NCI-H1417 (cell line): Measurements from ENCODE around the gene HERC3.
A peak's percentile ranks its signal among the peaks of the same experiment; 100 is the strongest.
"Not testable (repeated sequence)": the region's sequence is repeated elsewhere in the genome, so short reads cannot be mapped to it uniquely, and the experiment has no call there.

Source experiments
- DNase-seq, 3 experiments: peaks; one replicate each; lab custom pipeline; 2025; lab: John Stamatoyannopoulos, UW

Gene HERC3

GRCh38 chr4:88609387-88609786 lies 17.1 kb downstream of the HERC3 start:
- no peak for DNase-seq

DNA sequence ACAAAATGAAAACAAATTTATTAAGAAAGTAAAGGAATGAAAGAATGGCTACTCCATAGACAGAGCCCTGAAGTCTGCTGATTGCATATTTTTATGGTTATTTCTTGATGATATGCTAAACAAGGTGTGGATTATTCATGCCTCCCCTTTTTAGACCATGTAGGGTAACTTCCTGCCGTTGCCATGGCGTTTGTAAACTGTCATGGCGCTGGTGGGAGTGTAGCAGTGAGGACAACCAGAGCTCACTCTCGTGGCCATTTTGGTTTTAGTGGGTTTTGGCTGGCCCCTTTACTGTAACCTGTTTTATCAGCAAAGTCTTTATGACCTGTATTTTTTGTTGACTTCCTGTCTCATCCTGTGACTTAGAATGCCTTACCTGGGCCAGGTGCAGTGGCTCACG lies 17.5 kb downstream of the HERC3 start:
- not testable (repeated sequence) for DNase-seq

GRCh38 chr4:88610771-88611170 lies 18.5 kb downstream of the HERC3 start:
- no peak for DNase-seq

GRCh38 chr4:88613417-88613875 lies 21.2 kb downstream of the HERC3 start:
- peak; percentile 42 to 97 (median 72) for DNase-seq

GRCh38 chr4:88614058-88614457 lies 21.8 kb downstream of the HERC3 start:
- peak in 1 of 3 experiments; percentile 49 for DNase-seq

- no peak for DNase-seq
Measured at GRCh38 chr4:88616275-88617150, 24.2 kb downstream of the HERC3 start.

DNA sequence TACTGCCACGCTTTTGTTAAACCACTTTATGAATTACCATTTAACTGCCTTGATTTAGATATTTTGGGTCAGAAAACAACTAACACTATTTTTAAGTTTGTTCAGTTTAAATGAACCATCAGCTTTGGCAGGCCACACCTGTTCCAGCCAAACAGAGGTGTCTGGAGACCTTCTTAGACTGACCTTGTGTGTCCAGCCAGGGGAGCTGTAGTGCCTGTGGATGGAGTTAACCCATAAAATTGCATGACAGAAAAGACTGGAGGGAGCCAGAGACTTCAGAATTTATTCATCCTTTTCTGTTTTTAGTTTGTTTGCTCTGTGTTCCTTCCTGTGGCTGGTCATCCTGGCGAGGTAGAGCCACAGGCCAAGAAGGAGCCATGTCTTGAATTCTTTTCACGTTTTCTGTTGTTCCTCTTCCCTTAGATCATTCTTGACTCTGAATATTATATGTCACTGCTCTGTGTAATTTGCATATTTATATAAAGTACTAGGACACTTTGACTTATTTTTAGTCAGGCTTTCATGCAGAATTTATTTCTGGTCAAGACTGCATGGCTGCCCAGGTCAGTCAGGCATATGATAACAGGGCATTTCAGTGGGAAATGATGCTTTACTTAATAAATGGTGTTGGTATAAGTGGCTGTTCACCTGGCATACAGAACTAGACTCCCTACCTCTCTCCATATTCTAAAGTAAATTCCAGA lies 26.7 kb downstream of the HERC3 start:
- no peak for DNase-seq

GRCh38 chr4:88619971-88620370 lies 27.7 kb downstream of the HERC3 start:
- no peak for DNase-seq

- DNase-seq: no peak
Measured at GRCh38 chr4:88621763-88622327, 29.6 kb downstream of the HERC3 start.

DNA sequence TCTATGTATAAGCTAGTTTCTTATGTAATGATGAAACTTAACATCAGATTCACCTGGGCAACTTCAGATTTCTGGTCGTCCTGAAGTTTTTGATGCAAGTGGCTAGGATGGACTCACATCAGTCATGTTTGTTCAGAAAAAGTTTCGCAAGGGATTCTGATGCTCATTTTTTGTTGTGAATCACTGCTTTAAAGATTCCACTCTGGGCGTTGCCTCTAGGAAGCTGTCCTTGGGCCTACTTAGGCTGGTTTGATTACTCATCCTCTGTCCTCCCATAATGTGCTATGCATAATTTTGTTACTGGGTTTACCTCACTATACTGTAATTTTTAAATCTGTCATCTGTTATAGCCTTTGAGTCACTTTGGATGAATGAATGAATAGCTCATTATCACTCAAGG lies 30.8 kb downstream of the HERC3 start:
- no peak for DNase-seq

GRCh38 chr4:88628746-88629145 lies 36.5 kb downstream of the HERC3 start:
- DNase-seq: no peak

DNA sequence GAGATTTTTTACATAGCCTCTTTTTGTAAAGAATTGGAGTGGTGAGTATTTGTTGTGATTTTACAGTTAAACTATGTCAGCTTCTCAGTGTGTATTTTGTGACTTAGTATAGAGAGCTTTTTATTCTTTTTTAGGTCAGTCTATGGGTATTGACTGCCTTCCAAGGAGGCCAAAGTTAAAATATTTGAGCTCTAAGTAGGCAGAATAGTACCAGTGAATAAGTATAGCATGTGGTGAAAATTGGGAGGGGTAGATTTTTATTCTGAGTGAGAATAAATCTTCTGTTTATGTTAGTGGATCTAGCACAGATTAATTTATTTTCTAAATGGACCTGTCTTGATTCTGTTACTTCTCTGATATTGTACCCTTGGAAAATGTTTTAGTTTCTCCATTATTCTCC lies 37.5 kb downstream of the HERC3 start:
- no peak for DNase-seq

DNA sequence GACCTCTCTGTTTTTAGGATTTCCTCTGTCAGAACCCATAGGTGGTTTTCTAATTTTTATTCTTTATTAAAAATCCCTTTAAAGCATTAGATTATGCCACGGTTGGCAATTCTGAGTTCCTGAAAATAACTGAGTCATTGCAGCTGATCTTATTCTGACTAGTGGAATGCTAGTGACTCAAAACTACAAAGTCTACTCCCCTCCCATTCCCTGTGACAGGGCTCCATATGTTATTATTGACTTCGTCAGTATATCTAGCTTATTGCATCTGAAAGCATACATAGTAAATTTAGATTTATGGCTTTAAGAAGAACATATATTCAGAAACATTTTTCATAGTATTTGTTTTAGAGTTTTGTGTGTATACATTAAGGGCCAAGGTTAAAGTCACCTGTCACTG lies 38.5 kb downstream of the HERC3 start:
- no peak for DNase-seq

- no peak for DNase-seq
Measured at GRCh38 chr4:88643932-88644331, 51.7 kb downstream of the HERC3 start.

- DNase-seq: no peak
Measured at GRCh38 chr4:88645994-88646393, 53.7 kb downstream of the HERC3 start.

DNA sequence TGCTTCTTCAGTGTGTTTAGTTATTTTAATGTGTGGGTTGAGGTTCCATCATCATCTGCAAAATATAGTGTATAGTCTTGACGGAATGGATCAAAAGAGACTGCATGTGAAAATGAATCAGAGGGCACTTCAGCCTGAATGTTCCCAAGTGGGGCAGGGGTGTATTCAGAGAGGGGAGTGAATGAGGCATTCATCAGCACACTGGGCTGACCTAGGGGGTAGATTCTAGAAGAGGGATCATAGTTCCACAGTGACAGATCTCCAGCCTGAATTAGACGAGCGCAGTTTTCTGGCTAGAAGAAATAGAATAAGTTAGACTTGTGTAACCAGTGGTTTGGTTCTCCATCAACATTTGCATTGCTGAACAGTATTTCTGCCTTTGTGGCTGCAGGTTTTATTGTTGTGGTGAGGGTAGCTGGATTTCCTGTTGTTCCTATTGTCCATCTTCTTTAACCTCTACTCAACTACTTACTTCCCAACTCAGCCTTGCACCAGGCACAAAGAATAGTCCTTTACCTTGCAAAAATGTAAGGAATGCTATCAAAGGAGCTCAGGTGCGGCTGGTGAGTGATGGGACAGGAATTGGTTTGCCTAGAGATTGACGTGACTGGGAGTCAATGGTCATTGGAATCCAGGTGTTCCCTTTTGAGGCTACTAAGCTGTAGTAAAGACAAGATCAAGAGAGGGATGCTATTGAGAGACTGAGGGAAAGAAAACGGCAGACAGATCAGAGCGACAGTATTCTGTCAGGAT lies 54.4 kb downstream of the HERC3 start:
- no peak for DNase-seq

DNA sequence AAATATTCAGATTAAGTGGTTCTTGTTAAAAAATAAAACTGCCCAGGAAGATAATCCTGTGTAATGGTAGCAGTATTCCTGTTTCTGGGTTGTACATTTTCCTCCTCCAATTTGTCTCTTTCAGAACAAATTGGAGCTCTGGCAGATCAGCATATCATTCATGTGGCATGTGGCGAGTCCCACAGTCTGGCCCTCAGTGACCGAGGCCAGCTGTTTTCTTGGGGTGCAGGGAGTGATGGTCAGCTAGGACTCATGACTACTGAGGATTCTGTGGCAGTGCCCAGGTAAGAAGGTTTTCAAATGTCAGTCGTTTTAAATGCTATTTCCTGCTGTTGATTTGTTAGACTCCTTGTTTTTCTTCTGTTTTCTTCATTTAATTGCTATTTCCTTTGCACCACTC lies 57.4 kb downstream of the HERC3 start:
- DNase-seq: no peak

DNA sequence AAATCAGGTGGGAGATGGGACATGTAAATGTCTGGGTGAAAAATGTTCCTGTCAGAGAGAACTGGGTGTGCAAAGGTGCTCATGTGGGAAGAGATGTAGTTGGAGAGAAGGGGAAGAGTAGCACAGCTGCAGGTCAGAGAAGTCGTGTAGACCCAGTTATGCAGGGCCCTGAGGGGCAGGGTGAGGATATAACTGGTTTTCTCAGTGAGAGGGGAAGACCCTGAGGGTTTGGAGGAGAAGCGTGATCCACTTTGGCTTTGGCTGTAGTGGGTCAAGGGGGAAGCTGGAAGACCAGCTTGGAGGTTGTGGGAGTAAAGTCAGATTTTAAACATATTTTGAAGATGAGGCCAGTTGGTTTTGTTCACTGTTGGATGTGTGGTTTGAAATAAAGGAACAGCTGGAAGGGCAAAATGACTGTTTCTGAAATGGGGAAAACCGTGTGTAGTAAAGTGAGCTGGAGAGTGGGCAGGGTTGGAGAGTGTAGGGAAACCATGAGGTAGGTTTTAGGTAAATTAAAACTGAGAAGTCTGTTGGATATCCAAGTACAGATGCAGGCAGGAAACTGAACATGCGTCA lies 61.2 kb downstream of the HERC3 start:
- no peak for DNase-seq

DNA sequence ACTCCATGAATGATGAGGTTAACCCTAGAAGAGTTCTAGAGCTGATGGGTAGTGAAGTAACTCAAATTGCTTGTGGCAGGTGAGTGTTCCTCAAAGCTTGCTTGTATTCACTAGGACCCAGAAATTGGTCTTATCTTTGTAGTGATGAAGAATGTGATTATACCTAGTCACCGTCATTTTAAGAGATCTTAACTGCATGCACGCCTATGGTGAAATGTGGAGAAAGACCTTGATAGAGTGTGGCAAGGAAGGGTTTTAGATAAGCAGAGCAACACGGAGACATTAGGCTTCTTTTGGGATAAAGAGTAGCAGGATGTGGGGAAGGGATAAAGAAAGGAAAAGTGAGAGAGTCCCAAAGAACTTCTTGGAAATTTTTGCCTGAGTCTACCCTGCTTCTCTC lies 62.9 kb downstream of the HERC3 start:
- no peak for DNase-seq

DNA sequence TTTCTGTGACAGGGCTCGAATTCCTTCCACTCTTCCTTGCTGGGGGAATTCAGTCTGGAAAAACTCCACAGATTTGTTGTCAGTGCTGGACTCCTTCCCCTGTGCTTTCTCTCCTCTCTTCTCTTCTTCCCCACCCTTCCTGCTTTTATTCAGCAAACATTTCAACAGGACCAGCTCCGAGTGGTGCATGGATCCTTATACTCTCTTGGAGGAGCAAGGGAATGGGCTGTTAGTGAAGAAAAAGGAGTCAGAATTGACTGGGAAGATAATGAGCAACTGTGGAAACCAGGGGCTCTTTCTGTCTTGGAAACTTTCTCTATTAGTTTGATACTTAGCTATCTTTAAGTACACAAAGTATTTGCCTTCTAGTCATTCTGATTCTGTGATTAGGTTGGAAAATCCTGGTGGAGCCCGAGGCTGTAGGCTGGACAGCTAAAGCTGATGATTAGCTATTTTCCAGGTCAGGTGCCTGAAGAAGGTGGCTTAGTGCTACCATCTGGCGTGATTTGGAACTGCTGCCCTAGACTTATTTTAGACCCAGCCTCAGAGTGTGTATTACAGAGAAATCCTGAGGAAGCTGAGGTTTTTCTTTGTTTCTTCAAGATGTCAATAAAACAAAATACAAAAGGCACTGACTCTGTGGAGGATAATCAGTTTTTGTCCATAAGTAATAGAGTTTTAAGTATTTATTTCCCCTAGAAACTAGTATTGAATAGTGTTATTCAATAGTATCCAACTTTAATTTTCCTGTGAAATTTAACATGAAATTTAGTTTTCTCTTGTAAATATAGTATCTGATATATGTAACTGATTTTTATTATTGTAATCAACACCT lies 67.0 kb downstream of the HERC3 start:
- peak; percentile 4 to 72 (median 40) for DNase-seq

- DNase-seq: no peak
Measured at GRCh38 chr4:88659890-88660208, 67.6 kb downstream of the HERC3 start.
